ENCODE results near the gene WDR77.

DNA sequence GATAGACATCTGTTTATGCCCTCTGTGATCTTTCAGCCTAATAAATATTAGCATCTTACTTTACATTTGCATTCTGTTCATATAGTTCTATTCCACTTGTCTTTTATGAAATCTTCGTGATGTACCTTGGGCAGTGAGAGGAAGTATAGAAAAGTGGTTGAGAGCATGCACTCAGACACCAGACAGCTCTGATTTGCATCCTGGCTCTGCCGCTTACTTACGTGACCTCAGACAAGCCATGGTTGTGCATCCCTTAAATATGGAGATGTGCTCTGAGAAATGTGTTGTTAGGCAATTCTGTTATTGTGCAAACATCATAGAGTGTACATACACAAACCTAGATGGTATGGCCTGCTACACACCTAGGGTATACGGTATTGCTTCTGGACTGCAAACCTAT is 44.5 kb downstream of the WDR77 start:
- TF ChIP-seq CTCF (IDR thresholded peaks at IDR 0.05 in 2 of 3, conservative IDR thresholded peaks at IDR 0.05 in 1 of 3; ENCODE audit: insufficient read depth in 2 of 3, low read depth in 1 of 3, low read length in 3 of 3) (no peak), EP300 (IDR thresholded peaks at IDR 0.05; ENCODE audit: low read length) (no peak), CEBPZ (IDR thresholded peaks at IDR 0.05; ENCODE audit: borderline replicate concordance, low read depth, low read length) (no peak), CAMTA2 (CRISPR knock-in tag; conservative IDR thresholded peaks at IDR 0.05) (no peak), ZFP1 (CRISPR knock-in tag; IDR thresholded peaks at IDR 0.05) (no peak), SMAD2 (IDR thresholded peaks at IDR 0.05; ENCODE audit: low read depth, low read length) (no peak), SPI1 (IDR thresholded peaks at IDR 0.05; ENCODE audit: borderline replicate concordance, low read depth, low read length) (no peak), ZC3H8 (IDR thresholded peaks at IDR 0.05) (no peak), EP400 (IDR thresholded peaks at IDR 0.05) (no peak), POLR2A (conservative IDR thresholded peaks at IDR 0.05) (no peak)
